Measurements from ENCODE around the gene GRIK3. TPM values are rescaled to one million over a fixed set of nuclear protein-coding genes. Genes with fewer than 3 reads are reported as not detected.

GRIK3 gene
- total RNA-seq, 2 donors from 2014 or later: 0.14 TPM

- DNase-seq (ENCODE audit: low spot score) (no peak), ATAC-seq (ENCODE audit: insufficient number of reproducible peaks, low FRiP score, low read depth) (no peak)
- H3K27me3 ChIP-seq (replicated peaks; ENCODE audit: insufficient read depth): no peaks in the 10 kb centered on the region
- no peaks in the 10 kb centered on the region for H3K36me3 ChIP-seq
- no peak overlapping the region for H3K4me3 ChIP-seq
- H3K9me3 ChIP-seq: no peaks in the 10 kb centered on the region
- H3K4me1 ChIP-seq (ENCODE audit: control insufficient read depth in 1 of 2, low read depth in 2 of 2): no peaks in the 10 kb centered on the region
- TF ChIP-seq CTCF (IDR thresholded peaks at IDR 0.05): no peak
- H3K27ac ChIP-seq: no peak overlapping the region
Observed at GRCh38 chr1:36968730-36969129, 65.6 kb downstream of the GRIK3 start.

- no peak overlapping the region for H3K4me3 ChIP-seq
- no peaks in the 10 kb centered on the region for H3K9me3 ChIP-seq
- ATAC-seq (ENCODE audit: insufficient number of reproducible peaks, low FRiP score, low read depth): no peak
- no peak for TF ChIP-seq CTCF (IDR thresholded peaks at IDR 0.05)
- H3K27me3 ChIP-seq (replicated peaks; ENCODE audit: insufficient read depth): no peaks in the 10 kb centered on the region
- H3K27ac ChIP-seq: no peak overlapping the region
- no peaks in the 10 kb centered on the region for H3K36me3 ChIP-seq
- H3K4me1 ChIP-seq (ENCODE audit: control insufficient read depth in 1 of 2, low read depth in 2 of 2): no peaks in the 10 kb centered on the region
- no peak for DNase-seq (ENCODE audit: low spot score)
Observed at GRCh38 chr1:36966242-36966641, 68.1 kb downstream of the GRIK3 start.

- TF ChIP-seq CTCF (IDR thresholded peaks at IDR 0.05): no peak
- Histone ChIP-seq H3K4me3 (no peak overlapping the region), H3K36me3 (no peaks in the 10 kb centered on the region), H3K27ac (no peak overlapping the region), H3K27me3 (replicated peaks; ENCODE audit: insufficient read depth) (no peaks in the 10 kb centered on the region), H3K4me1 (ENCODE audit: control insufficient read depth in 1 of 2, low read depth in 2 of 2) (no peaks in the 10 kb centered on the region), H3K9me3 (no peaks in the 10 kb centered on the region)
- DNase-seq (ENCODE audit: low spot score) (no peak), ATAC-seq (ENCODE audit: insufficient number of reproducible peaks, low FRiP score, low read depth) (no peak)
Observed at GRCh38 chr1:36965275-36966159, 68.8 kb downstream of the GRIK3 start.

GRCh38 chr1:36964830-36965229 is 69.5 kb downstream of the GRIK3 start:
- Histone ChIP-seq H3K4me1 (ENCODE audit: control insufficient read depth in 1 of 2, low read depth in 2 of 2) (no peaks in the 10 kb centered on the region), H3K27ac (no peak overlapping the region), H3K27me3 (replicated peaks; ENCODE audit: insufficient read depth) (no peaks in the 10 kb centered on the region), H3K4me3 (no peak overlapping the region), H3K9me3 (no peaks in the 10 kb centered on the region), H3K36me3 (no peaks in the 10 kb centered on the region)
- ATAC-seq (ENCODE audit: insufficient number of reproducible peaks, low FRiP score, low read depth) (no peak), DNase-seq (ENCODE audit: low spot score) (no peak)
- no peak for TF ChIP-seq CTCF (IDR thresholded peaks at IDR 0.05)

GRCh38 chr1:36963006-36963405 is 71.3 kb downstream of the GRIK3 start:
- Histone ChIP-seq H3K36me3 (no peaks in the 10 kb centered on the region), H3K4me3 (no peak overlapping the region)
- TF ChIP-seq CTCF (IDR thresholded peaks at IDR 0.05): no peak

More at GRCh38 chr1:36963006-36963405, 71.3 kb downstream of the GRIK3 start:
- ATAC-seq (ENCODE audit: insufficient number of reproducible peaks, low FRiP score, low read depth) (no peak), DNase-seq (ENCODE audit: low spot score) (no peak)
- Histone ChIP-seq H3K9me3 (no peaks in the 10 kb centered on the region), H3K4me1 (ENCODE audit: control insufficient read depth in 1 of 2, low read depth in 2 of 2) (no peaks in the 10 kb centered on the region), H3K27ac (no peak overlapping the region), H3K27me3 (replicated peaks; ENCODE audit: insufficient read depth) (no peaks in the 10 kb centered on the region)

All from thoracic aorta (tissue), 2 donors.